KOPT-K1 (cell line): ENCODE measurements around the gene SEC14L1.
"Not testable (repeated sequence)": the region's sequence is repeated elsewhere in the genome, so short reads cannot be mapped to it uniquely, and the experiment has no call there.

Source experiments
- H3K27ac ChIP-seq: fragments of 200-600 bp; sonication (generic); 2 replicates; pipeline ENCODE4 v1.5.1; 2016; ENCODE audit warnings: antibody characterized with exemption, mild to moderate bottlenecking, low read depth, low read length; ENCODE audit not compliant: poor library complexity, severe bottlenecking
- H3K36me3 ChIP-seq: fragments of 200-600 bp; sonication (generic); 2 replicates; pipeline ENCODE4 v1.5.1; 2017; ENCODE audit warnings: antibody characterized with exemption, mild to moderate bottlenecking, low read length, moderate library complexity; ENCODE audit not compliant: insufficient read depth
- H3K9me3 ChIP-seq: fragments of 200-600 bp; sonication (generic); 2 replicates; pipeline ENCODE4 v1.5.1; 2017; ENCODE audit warnings: antibody characterized with exemption, low read length, mild to moderate bottlenecking; ENCODE audit not compliant: insufficient read depth, poor library complexity, severe bottlenecking

The SEC14L1 gene

DNA sequence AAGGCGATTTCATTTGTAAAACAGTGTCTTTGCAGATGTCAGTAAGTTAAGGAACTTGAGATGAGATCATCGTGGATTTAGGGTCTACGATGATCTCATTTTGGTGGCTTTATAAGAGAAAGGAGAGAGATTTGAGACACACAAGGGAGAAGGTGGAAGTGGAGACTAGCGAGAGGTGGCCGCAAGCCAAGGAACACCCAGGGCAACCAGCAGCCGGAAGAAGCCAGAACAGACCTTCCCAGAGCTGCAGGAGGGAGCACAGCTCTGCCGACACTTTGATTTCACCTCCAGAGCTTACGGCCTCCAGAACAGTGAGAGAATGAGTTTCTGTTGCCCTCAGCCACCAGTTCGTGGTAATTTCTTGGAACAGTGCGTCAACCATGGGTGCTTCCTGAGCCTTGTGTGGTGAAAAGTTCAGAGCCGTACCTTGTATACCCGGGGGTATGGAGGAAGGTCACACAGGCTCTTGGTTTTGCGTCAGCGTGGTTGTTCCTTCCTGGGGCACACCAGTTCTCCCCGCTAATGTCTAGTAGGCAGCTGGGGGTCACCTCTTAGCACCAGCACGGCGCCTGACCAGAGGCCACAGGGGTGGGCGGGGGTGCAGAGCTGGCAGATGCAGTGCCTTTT is 12.9 kb upstream of the SEC14L1 start:
- Histone ChIP-seq H3K9me3 (no peaks in the 10 kb centered on the region), H3K36me3 (no peaks in the 10 kb centered on the region), H3K27ac (peak overlapping the region; percentile 70)

GRCh38 chr17:77128896-77129567 is 11.7 kb upstream of the SEC14L1 start:
- Histone ChIP-seq H3K27ac (peak overlapping the region; percentile 70), H3K36me3 (no peaks in the 10 kb centered on the region)

GRCh38 chr17:77129568-77130301 is 11.0 kb upstream of the SEC14L1 start:
- Histone ChIP-seq H3K36me3 (no peaks in the 10 kb centered on the region), H3K27ac (peak overlapping the region; percentile 70), H3K9me3 (no peaks in the 10 kb centered on the region)

More at GRCh38 chr17:77128896-77129567, 11.7 kb upstream of the SEC14L1 start:
- H3K9me3 ChIP-seq, result no peaks in the 10 kb centered on the region

DNA sequence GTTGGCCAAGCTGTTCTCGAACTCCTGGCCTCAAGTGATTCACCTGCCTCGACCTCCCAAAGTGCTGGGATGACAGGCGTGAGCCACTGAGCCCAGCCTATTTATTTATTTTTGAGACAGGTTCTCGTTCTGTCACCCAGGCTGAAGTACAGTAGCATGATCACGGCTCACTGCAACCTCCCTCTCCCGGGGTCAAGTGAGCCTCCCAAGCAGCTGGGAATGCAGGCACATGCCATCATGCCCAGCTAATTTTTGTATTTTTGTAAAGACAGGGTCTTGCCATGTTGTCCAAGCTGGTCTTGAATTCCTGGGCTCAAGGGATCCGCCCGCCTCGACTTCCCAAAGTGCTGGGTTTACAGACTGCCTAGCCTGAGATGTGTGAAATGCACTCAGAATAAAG is 10.2 kb upstream of the SEC14L1 start:
- H3K9me3 ChIP-seq, result no peaks in the 10 kb centered on the region
- no peak overlapping the region for H3K27ac ChIP-seq

GRCh38 chr17:77131904-77132303 is 8.9 kb upstream of the SEC14L1 start:
- no peaks in the 10 kb centered on the region for H3K36me3 ChIP-seq
- no peak overlapping the region for H3K27ac ChIP-seq

More for the DNA sequence above, 10.2 kb upstream of the SEC14L1 start:
- no peaks in the 10 kb centered on the region for H3K36me3 ChIP-seq

GRCh38 chr17:77132411-77133086 is 8.2 kb upstream of the SEC14L1 start:
- H3K27ac ChIP-seq, result no peak overlapping the region
- H3K9me3 ChIP-seq, result peaks cover 7% of the 10 kb centered on the region
- H3K36me3 ChIP-seq, result no peaks in the 10 kb centered on the region

More at GRCh38 chr17:77131904-77132303, 8.9 kb upstream of the SEC14L1 start:
- H3K9me3 ChIP-seq, result peaks cover under 1% of the 10 kb centered on the region

GRCh38 chr17:77133087-77133638 is 7.6 kb upstream of the SEC14L1 start:
- Histone ChIP-seq H3K36me3 (no peaks in the 10 kb centered on the region), H3K9me3 (peaks cover 13% of the 10 kb centered on the region)

GRCh38 chr17:77136420-77136767 is 4.4 kb upstream of the SEC14L1 start:
- Histone ChIP-seq H3K36me3 (no peaks in the 10 kb centered on the region), H3K27ac (no peak overlapping the region), H3K9me3 (peaks cover 22% of the 10 kb centered on the region)

More at GRCh38 chr17:77133087-77133638, 7.6 kb upstream of the SEC14L1 start:
- no peak overlapping the region for H3K27ac ChIP-seq

- Histone ChIP-seq H3K9me3 (peaks cover 22% of the 10 kb centered on the region), H3K27ac (no peak overlapping the region), H3K36me3 (no peaks in the 10 kb centered on the region)
These were observed 3.7 kb upstream of the SEC14L1 start for GRCh38 chr17:77137111-77137510.

DNA sequence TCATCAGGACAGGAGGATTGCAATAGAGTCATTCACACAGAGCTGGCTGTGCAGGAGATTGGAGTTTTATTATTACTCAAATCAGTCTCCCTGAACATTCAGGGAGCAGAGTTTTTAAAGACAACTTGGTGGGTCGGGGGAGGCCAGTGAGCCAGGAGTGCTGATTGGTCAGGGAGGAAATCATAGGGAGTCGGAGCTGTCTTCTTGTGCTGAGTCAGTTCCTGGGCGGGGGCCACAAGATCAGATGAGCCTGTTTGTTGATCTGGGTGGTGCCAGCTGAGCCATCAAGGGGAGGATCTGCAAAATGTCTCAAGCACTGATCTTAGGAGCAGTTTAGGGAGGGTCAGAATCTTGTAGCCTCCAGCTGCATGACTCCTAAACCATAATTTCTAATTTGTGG is 2.9 kb upstream of the SEC14L1 start:
- H3K36me3 ChIP-seq, H3K27ac ChIP-seq: not testable (repeated sequence)
- H3K9me3 ChIP-seq, result peaks cover 22% of the 10 kb centered on the region

- peak overlapping the region; percentile 89 for H3K27ac ChIP-seq
- H3K36me3 ChIP-seq, result peaks cover 18% of the 10 kb centered on the region
- H3K9me3 ChIP-seq, result peaks cover 22% of the 10 kb centered on the region
These were observed 447 bp upstream of the SEC14L1 start for GRCh38 chr17:77140166-77140877.

DNA sequence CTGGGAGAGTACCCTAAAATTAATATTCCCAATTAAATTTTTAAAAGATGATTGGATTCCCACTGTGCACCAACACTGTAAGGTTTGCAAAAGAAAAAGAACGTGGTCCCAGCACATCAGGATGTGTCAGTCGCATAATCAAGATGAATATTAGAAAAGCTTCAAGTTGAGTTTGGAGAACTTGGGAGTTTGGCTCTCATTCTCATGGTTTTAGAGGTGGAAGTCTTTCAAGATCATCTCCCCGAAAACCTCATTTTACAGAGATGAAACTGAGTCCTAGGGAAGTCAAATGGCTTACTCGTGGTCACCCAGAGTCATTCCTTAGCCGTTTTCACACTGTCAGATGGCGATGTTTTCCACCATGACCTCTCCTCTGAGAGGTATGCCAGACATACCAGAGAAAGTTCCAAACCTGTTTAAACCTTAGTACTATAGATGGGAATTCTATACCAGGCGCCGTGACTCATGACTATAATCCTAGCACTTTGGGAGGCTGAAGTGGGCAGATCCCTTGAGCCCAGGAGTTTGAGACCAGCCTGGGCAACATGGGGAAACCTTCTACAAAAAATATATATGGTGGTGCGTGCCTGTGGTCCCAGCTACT is 1.2 kb downstream of the SEC14L1 start:
- H3K27ac ChIP-seq, result peak overlapping the region; percentile 67
- peaks cover 21% of the 10 kb centered on the region for H3K9me3 ChIP-seq
- H3K36me3 ChIP-seq, result peaks cover 34% of the 10 kb centered on the region

DNA sequence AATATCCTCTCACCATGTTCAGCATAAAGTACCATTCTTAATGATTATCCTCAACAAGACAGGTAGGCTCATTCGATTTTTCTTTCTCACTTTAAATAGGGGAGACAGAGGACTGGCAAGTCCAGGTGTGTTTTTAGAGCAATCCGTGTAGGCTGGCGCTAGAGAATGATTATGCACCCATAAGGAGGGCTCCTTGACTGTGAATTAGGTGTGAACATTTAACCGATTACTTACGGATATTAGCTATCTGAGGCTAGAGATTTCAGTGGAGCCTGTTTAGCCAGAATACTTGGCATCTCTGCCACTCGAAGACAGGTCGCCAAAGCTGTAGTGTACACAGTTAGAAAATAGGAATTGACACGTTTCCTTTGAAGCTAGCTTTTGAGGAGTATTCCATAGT is 1.9 kb downstream of the SEC14L1 start:
- Histone ChIP-seq H3K9me3 (peaks cover 14% of the 10 kb centered on the region), H3K27ac (no peak overlapping the region), H3K36me3 (peaks cover 41% of the 10 kb centered on the region)

- H3K9me3 ChIP-seq, result peaks cover 8% of the 10 kb centered on the region
- H3K36me3 ChIP-seq, result peaks cover 47% of the 10 kb centered on the region
- no peak overlapping the region for H3K27ac ChIP-seq
These were observed 2.5 kb downstream of the SEC14L1 start for GRCh38 chr17:77143306-77143705.
